Measurements from ENCODE around the gene CA11.

CA11 gene

DNA sequence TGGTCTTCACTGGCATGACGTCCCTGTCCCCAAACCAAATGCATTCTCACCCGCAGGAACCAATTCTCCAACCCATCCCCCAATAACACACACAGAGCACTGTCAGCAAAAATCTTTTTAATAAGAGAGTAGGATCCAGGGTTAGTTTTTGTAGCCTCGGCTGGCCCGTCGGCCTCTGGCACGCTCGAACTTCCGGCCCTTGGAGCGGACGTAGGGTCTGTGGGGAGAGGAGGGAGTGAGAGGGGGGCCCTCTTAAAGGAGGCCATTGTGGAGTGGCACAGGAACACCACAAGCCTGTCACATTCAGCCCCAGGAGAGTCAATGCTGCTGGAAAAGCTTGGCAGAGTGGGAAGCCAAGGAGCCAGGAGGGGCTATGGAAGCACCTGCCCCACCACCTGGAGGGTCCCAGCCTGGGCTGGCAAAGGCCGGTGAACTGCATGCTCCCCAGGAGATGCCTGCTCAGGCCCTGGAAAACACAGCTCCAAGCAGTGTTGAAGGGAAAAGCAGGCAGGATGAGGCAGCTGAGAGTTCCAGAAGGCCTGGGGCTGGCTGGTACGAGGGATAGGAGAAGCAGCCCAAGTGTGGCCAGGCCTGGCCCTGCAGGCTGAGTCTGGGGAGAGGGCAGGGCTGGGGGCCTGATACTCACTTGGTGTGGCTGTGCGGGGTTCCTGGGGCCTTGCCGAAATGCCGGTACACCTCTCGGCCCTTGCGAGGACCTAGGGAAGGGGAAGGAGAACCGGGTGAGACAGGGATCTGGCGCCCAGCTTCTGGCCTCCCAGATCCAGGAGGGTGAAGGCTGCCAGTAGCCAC, 30.6 kb downstream of the CA11 start:
- no peaks in the 10 kb centered on the region for H3K9me3 ChIP-seq (ENCODE audit: low read length)
- H3K4me1 ChIP-seq (ENCODE audit: insufficient read depth, low read length) = peaks cover 19% of the 10 kb centered on the region
- H3K4me3 ChIP-seq (ENCODE audit: low read length) = no peak overlapping the region
- H2AFZ ChIP-seq (ENCODE audit: low read depth, low read length) = no peak overlapping the region
- peaks cover 30% of the 10 kb centered on the region for H3K36me3 ChIP-seq (ENCODE audit: insufficient read depth, low read length)
- no peaks in the 10 kb centered on the region for H3K27me3 ChIP-seq (ENCODE audit: insufficient read depth, low read length)

DNA sequence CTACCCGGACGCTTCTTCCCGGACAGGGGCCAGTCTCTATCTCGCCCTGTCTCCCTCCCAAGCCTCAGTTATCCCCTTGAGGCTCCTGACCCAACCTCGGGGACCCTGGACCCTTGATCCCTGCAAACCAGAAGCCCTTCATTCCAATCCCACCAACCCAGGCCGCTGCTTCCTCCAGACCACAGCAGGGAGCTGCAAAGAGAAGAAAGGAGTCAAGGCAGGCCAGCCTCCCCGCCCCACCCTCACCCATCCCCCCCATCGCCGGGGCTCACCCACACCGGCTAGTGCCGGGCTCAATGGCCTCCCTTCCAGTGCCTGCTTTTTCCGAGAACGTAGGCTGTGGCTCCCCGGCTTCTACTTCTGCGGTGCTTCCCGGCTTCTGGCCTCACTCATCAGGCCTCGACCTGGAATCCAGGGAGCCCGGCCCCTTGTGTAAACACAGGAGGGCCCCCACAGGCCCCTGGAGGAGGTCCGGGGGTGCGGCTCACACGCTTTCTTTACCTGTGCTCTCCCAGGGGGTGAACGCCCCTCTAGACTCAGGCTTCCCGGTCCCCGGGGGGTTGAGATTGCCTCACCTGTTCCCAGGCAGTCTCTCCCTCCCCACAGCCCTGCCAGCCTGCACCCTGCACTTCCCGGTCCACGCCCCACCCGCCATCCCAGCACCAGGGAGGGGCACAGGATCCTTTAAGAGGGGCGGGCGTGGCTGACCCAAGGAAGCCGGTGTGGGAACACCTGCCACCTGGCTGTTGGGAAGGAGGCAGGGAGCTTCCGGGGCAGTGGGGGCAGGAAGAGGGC, 31.4 kb downstream of the CA11 start, which contains the start of gene FAM83E:
FAM83E (minus strand) TSS at position 641 of the 795 bp plus-strand sequence. CDS start 1,704 bp downstream, outside the sequence.
- H2AFZ ChIP-seq (ENCODE audit: low read depth, low read length) = no peak within 1 kb of the TSS
- H3K36me3 ChIP-seq (ENCODE audit: insufficient read depth, low read length) = peaks cover 30% of the 10 kb centered on the region
- no peak within 1 kb of the TSS for H3K4me3 ChIP-seq (ENCODE audit: low read length)
- H3K9me3 ChIP-seq (ENCODE audit: low read length) = no peaks in the 10 kb centered on the region
- H3K4me1 ChIP-seq (ENCODE audit: insufficient read depth, low read length) = peaks cover 19% of the 10 kb centered on the region
- no peaks in the 10 kb centered on the region for H3K27me3 ChIP-seq (ENCODE audit: insufficient read depth, low read length)

DNA sequence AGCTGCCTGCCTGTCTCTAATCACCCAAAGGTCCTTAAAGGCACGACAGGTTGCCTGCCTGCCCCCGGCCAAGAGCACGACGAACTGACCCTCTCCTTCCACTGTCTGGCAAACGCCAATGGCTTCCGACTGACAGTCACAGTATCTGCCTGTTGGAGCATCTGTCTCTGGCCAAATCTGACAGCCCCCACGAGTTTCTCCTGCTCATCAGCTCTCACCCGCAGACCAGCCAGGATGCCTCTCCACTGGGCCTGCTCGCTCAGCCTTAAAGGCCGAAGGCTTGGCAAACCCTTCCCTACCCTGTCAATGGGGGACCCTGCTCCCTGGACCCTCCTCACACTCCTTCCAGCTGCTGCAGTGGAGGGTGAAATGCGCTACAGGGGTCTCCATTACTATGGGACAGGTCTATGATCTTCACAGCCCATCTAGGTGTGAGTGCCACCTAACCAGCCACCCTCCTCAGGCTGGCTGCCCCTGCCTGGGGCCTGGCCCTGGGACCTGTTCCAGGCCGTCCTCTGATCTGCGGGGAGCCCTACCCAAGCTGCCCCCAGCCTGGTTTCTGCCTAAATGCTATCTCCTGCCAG, 32.0 kb downstream of the CA11 start:
- no peaks in the 10 kb centered on the region for H3K27me3 ChIP-seq (ENCODE audit: insufficient read depth, low read length)
- no peak overlapping the region for H3K4me3 ChIP-seq (ENCODE audit: low read length)
- H2AFZ ChIP-seq (ENCODE audit: low read depth, low read length) = no peak overlapping the region
- H3K9me3 ChIP-seq (ENCODE audit: low read length) = no peaks in the 10 kb centered on the region
- peaks cover 30% of the 10 kb centered on the region for H3K36me3 ChIP-seq (ENCODE audit: insufficient read depth, low read length)
- H3K4me1 ChIP-seq (ENCODE audit: insufficient read depth, low read length) = peaks cover 19% of the 10 kb centered on the region

DNA sequence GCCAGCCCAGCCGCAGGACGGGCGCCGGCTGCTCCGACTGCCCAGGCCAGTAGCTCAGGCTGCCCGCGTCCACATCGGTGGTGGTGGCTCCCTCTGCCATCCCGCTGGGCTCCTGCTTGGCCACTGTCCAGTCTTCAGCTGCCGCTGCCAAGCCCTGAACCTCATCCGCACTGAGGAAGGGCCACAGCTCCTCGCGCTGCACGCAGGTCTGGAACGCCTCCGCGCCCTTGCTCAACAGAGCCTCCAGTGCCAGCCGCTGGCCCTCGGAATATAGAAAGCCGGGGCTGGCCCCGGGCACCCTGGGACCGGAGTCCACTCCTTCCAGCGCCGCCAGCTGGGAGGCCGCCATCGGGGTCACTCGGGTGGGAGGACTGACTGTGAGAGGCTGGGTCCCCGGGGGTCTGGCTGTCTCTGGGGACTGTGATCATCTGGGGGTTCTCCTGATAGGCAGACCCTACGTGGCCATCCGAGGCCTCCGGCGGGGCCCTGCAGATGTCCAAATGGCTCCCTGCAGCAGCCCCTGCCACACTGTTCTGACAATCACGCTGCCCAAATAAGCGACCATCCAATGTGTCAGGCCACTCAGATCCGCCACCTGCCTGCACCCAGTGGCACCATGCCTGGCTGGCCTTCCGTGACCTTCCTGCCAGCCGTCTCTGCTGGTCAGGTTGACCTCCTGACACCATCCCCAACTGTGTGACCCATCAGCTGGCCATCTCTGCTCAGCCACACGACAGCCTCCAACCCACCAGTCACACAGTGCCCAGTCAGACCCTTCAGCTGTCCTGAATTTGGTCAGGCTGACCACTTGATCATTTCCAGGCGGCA, 32.7 kb downstream of the CA11 start:
- H3K4me1 ChIP-seq (ENCODE audit: insufficient read depth, low read length) = peaks cover 18% of the 10 kb centered on the region
- H3K9me3 ChIP-seq (ENCODE audit: low read length) = no peaks in the 10 kb centered on the region
- H3K36me3 ChIP-seq (ENCODE audit: insufficient read depth, low read length) = peaks cover 30% of the 10 kb centered on the region
- no peak overlapping the region for H2AFZ ChIP-seq (ENCODE audit: low read depth, low read length)
- H3K27me3 ChIP-seq (ENCODE audit: insufficient read depth, low read length) = no peaks in the 10 kb centered on the region
- H3K4me3 ChIP-seq (ENCODE audit: low read length) = no peak overlapping the region

DNA sequence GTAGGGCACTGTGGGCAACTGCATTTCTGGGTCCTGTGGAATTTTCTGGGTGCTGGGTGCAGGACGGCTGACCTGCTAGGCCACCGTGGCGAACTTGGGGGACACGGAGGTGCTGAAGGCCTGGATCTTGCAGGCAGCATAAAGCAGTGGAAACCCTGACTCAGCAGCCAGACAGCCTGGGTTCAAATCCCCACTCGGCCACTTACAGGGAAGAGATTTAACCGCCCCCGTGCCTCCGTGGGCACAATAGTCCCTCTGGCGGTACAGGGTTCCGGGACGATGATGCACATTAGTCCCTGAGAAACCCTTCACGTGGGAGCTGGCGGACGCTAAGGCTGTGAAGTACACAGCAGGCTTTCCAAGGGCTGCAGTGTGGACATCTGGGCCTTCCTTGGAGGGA, 34.1 kb downstream of the CA11 start:
- Histone ChIP-seq H3K36me3 (ENCODE audit: insufficient read depth, low read length) (peaks cover 19% of the 10 kb centered on the region), H3K4me1 (ENCODE audit: insufficient read depth, low read length) (peaks cover 6% of the 10 kb centered on the region), H3K4me3 (ENCODE audit: low read length) (no peak overlapping the region), H3K27me3 (ENCODE audit: insufficient read depth, low read length) (no peaks in the 10 kb centered on the region), H3K9me3 (ENCODE audit: low read length) (no peaks in the 10 kb centered on the region), H2AFZ (ENCODE audit: low read depth, low read length) (no peak overlapping the region)

DNA sequence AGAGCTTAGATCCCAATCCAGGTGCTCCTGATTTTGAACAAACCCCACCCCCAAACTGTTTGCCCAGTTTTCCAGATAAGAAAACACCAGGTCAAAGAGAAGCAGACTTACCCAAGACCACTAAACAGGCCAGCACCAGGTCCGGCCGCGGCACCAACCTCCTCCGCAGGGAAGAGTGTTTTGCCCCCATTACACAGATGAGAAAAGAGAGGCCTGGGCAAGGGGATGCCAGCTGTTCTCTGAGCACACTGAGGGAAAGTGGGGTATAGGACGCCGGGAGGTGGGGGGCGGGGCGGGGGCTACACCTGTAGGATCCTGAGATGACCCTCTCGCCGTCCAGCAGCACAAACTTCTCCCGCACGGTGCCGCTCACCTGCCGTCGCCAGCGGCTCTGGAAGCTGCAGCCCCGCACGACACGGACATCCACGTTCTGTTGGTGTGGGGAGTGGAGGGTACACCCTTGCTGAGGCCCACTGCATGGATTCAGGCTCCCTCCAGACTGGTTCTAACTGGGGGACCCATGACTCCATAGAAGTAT, 36.3 kb downstream of the CA11 start:
- no peaks in the 10 kb centered on the region for H3K4me1 ChIP-seq (ENCODE audit: insufficient read depth, low read length)
- no peak overlapping the region for H2AFZ ChIP-seq (ENCODE audit: low read depth, low read length)
- H3K9me3 ChIP-seq (ENCODE audit: low read length) = no peaks in the 10 kb centered on the region
- H3K27me3 ChIP-seq (ENCODE audit: insufficient read depth, low read length) = no peaks in the 10 kb centered on the region
- no peak overlapping the region for H3K4me3 ChIP-seq (ENCODE audit: low read length)
- H3K36me3 ChIP-seq (ENCODE audit: insufficient read depth, low read length) = no peaks in the 10 kb centered on the region

DNA sequence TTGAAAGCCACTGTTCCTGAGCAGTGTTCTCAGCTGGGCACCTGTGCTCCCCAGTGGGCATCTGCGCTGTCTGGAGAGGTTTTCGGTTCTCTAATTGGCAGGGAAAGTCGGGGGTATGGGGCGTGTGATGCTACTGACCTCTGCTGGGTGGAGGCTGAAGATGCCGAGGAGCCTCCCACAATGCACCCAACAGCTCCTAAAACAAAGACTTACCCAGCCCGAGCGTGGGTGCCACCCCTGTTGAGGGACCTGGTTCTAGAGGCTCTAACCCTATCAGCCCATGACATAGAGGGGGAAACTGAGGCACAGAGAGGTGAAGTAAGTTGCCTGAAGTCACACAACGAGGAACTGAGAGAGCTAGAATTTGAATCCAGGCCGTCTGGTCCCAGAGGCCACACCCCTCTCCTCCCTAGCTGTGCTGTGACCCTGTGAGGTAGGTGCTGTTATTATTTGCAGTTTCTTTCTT, 37.2 kb downstream of the CA11 start:
- H2AFZ ChIP-seq (ENCODE audit: low read depth, low read length) = no peak overlapping the region
- no peaks in the 10 kb centered on the region for H3K27me3 ChIP-seq (ENCODE audit: insufficient read depth, low read length)
- no peaks in the 10 kb centered on the region for H3K9me3 ChIP-seq (ENCODE audit: low read length)
- no peak overlapping the region for H3K4me3 ChIP-seq (ENCODE audit: low read length)
- no peaks in the 10 kb centered on the region for H3K4me1 ChIP-seq (ENCODE audit: insufficient read depth, low read length)
- H3K36me3 ChIP-seq (ENCODE audit: insufficient read depth, low read length) = no peaks in the 10 kb centered on the region

DNA sequence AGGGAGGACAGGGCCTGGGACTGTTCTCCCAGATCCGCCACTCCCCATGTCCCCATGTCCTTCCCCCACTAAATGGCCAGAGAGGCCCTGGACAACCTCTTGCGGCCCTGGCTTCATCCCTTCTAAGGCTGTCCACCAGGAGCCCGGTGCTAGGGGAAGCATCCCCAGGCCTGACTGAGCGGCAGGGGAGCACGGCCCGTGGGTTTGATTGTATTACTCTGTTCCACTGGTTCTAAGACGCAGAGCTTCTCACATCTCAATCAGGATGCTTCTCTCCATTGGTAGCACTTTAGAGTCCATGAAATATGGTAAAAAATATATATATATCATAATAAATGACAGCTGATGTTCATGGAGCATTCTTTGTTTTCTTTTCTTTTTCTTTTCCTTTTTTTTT, 38.6 kb downstream of the CA11 start:
- Histone ChIP-seq H3K4me1 (ENCODE audit: insufficient read depth, low read length) (no peaks in the 10 kb centered on the region), H3K4me3 (ENCODE audit: low read length) (no peak overlapping the region), H3K9me3 (ENCODE audit: low read length) (no peaks in the 10 kb centered on the region), H3K27me3 (ENCODE audit: insufficient read depth, low read length) (no peaks in the 10 kb centered on the region), H2AFZ (ENCODE audit: low read depth, low read length) (no peak overlapping the region), H3K36me3 (ENCODE audit: insufficient read depth, low read length) (no peaks in the 10 kb centered on the region)

DNA sequence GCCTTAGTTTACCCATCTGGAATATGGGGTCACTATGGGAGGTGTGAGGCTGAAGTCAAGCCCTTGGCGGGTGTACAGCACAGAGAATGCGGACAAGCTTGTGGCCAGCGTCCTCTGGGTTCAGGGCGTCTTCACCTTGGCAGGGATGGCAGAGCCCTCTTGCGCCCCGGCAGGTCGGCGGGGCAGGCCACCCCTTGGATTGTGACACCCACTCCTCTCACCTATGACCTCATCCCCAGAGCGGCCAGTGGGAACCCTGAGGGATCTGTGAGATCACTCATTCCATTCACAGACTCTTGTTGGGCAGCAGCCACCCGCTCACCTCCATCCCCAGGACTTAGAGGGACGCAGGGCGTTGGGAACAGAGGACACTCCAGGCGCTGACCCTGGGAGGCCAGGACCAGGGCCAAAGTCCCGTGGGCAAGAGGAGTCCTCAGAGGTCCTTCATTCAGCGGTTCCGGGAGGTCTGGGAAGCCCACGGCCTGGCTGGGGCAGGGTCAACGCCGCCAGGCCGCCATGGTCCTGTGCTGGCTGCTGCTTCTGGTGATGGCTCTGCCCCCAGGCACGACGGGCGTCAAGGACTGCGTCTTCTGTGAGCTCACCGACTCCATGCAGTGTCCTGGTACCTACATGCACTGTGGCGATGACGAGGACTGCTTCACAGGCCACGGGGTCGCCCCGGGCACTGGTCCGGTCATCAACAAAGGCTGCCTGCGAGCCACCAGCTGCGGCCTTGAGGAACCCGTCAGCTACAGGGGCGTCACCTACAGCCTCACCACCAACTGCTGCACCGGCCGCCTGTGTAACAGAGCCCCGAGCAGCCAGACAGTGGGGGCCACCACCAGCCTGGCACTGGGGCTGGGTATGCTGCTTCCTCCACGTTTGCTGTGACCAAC, 39.3 kb downstream of the CA11 start, which contains the start of gene SPACA4:
SPACA4 (plus strand) TSS at position 280 of the 896 bp plus-strand sequence; CDS start at position 517, 237 bp downstream.
- H3K27me3 ChIP-seq (ENCODE audit: insufficient read depth, low read length) = no peaks in the 10 kb centered on the region
- H2AFZ ChIP-seq (ENCODE audit: low read depth, low read length) = no peak within 1 kb of the TSS
- H3K4me3 ChIP-seq (ENCODE audit: low read length) = no peak within 1 kb of the TSS
- no peaks in the 10 kb centered on the region for H3K4me1 ChIP-seq (ENCODE audit: insufficient read depth, low read length)
- no peaks in the 10 kb centered on the region for H3K36me3 ChIP-seq (ENCODE audit: insufficient read depth, low read length)
- H3K9me3 ChIP-seq (ENCODE audit: low read length) = no peaks in the 10 kb centered on the region

DNA sequence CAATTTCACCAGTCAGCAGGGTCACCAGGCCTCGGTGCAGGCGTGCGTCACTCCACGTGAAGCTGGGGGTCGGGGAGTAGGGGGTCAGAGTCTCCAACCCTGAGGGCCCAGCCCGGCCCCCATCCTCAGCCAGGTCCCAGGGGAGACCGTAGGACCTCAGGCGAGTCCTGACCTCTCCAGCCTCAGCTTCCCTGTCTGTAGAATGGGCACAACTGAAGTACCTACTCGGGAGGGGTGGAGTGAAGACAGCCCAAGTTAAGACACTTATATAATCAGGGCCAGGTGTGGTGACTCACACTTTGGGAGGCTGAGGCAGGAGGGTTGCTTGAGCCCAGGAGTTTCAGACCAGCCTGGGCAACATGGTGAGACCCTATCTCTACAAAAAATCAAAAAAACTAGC, 42.1 kb downstream of the CA11 start:
- no peak overlapping the region for H2AFZ ChIP-seq (ENCODE audit: low read depth, low read length)
- no peaks in the 10 kb centered on the region for H3K27me3 ChIP-seq (ENCODE audit: insufficient read depth, low read length)
- H3K9me3 ChIP-seq (ENCODE audit: low read length) = no peaks in the 10 kb centered on the region

DNA sequence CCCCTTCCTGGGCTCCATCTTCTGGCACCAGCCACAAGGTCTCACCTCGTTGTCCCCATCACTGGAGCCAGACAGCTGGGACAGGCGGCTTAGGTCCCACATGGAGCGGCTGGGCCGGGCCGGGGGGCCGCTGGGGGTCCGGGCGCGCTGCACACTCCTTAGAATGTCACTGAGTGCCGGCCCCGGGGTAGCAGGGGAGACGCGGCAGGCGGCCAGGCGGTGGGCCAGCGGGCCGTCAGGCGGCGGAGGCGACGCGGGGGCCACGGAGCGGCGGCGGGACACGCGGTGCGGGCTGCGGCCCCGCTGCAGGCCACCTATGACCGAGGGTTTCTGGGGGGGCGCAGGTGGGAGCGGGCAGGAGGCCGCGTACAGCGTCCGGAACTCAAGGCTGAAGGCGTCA, 42.5 kb downstream of the CA11 start:
- H3K9me3 ChIP-seq (ENCODE audit: low read length) = no peaks in the 10 kb centered on the region
- no peaks in the 10 kb centered on the region for H3K4me1 ChIP-seq (ENCODE audit: insufficient read depth, low read length)
- no peak overlapping the region for H2AFZ ChIP-seq (ENCODE audit: low read depth, low read length)
- no peaks in the 10 kb centered on the region for H3K36me3 ChIP-seq (ENCODE audit: insufficient read depth, low read length)
- no peaks in the 10 kb centered on the region for H3K27me3 ChIP-seq (ENCODE audit: insufficient read depth, low read length)
- no peak overlapping the region for H3K4me3 ChIP-seq (ENCODE audit: low read length)

More for the DNA sequence above, 42.1 kb downstream of the CA11 start:
- Histone ChIP-seq H3K36me3 (ENCODE audit: insufficient read depth, low read length) (no peaks in the 10 kb centered on the region), H3K4me1 (ENCODE audit: insufficient read depth, low read length) (no peaks in the 10 kb centered on the region), H3K4me3 (ENCODE audit: low read length) (no peak overlapping the region)
